GM21528 (cell line): ENCODE measurements around the gene ABHD4.
"Not testable (repeated sequence)": the region's sequence is repeated elsewhere in the genome, so short reads cannot be mapped to it uniquely, and the experiment has no call there.

Experiments
- ATAC-seq: cut with Tn5 transposase; IDR thresholded peaks from one replicate; pipeline ENCODE4 v1.9.1; 2021; ENCODE audit warnings: mild to moderate bottlenecking, moderate library complexity; ENCODE audit not compliant: unreplicated experiment, low FRiP score

The ABHD4 gene

GRCh38 chr14:22598099-22598895, at the start of gene ABHD4:
TSS of gene ABHD4 (plus strand) at chr14:22598300. CDS start at chr14:22598307, 7 bp downstream.
- peak; percentile 80 for ATAC-seq

GRCh38 chr14:22549324-22549962, 48.7 kb upstream of the ABHD4 start:
- no peak for ATAC-seq

GRCh38 chr14:22549981-22550673, 48.0 kb upstream of the ABHD4 start:
- ATAC-seq = peak; percentile 42

GRCh38 chr14:22551605-22551997, 46.5 kb upstream of the ABHD4 start:
- no peak for ATAC-seq

GRCh38 chr14:22552001-22552826, 45.9 kb upstream of the ABHD4 start:
- no peak for ATAC-seq

GRCh38 chr14:22552827-22553076, 45.3 kb upstream of the ABHD4 start:
- no peak for ATAC-seq

GRCh38 chr14:22553445-22553844, 44.7 kb upstream of the ABHD4 start:
- ATAC-seq = no peak

- ATAC-seq = not testable (repeated sequence)
Observed at GRCh38 chr14:22553861-22554497, 44.1 kb upstream of the ABHD4 start.

GRCh38 chr14:22554498-22555383, 43.4 kb upstream of the ABHD4 start:
- ATAC-seq = no peak

- peak; percentile 5 for ATAC-seq
Observed at GRCh38 chr14:22555384-22556011, 42.6 kb upstream of the ABHD4 start.

- ATAC-seq = peak; percentile 63
Observed at GRCh38 chr14:22556021-22556989, 41.8 kb upstream of the ABHD4 start.

- ATAC-seq = peak; percentile 42
Observed at GRCh38 chr14:22556990-22557623, 41.0 kb upstream of the ABHD4 start.

GRCh38 chr14:22557846-22558220, 40.3 kb upstream of the ABHD4 start:
- ATAC-seq = no peak

GRCh38 chr14:22558221-22558913, 39.7 kb upstream of the ABHD4 start:
- ATAC-seq = no peak

GRCh38 chr14:22559041-22559440, 39.1 kb upstream of the ABHD4 start:
- ATAC-seq = no peak

- ATAC-seq = no peak
Observed at GRCh38 chr14:22560662-22561365, 37.3 kb upstream of the ABHD4 start.
